ENCODE measurements around the gene RFTN2. TPM values are rescaled to one million over a fixed set of nuclear protein-coding genes. Genes with fewer than 3 reads are reported as not detected.

The RFTN2 gene
- total and polyA plus RNA-seq, 2 experiments from 2014 or later = 0.42 to 2.1 TPM

DNA sequence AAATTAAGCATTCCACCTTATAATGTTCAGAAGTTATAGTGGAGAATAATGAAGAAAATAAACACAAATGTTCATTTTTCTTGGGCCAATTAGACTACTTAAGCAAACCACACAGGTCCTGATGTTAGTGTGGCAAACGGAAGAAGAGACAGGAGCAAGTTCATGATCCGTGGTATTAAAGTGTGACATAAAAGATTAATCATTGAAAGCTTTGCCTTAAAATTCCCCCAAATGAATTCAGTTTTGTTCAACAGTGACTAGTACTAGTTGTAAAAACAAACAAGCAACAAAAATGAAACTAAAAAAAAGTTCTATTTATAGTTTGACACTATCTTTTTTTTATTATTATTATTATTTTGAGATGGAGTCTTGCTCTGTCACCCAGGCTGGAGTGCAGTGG is 73.7 kb downstream of the RFTN2 start:
- H3K4me3 Mint-ChIP-seq = no peak overlapping the region
- no peaks in the 10 kb centered on the region for H3K36me3 ChIP-seq (ENCODE audit: insufficient read depth)
- no peak for ATAC-seq
- no peak overlapping the region for H3K4me3 ChIP-seq
- no peak for DNase-seq (ENCODE audit: low spot score)
- peaks cover 12% of the 10 kb centered on the region for H3K36me3 Mint-ChIP-seq (ENCODE audit: low read depth)
- no peaks in the 10 kb centered on the region for H3K79me2 ChIP-seq (replicated peaks; ENCODE audit: insufficient read depth)
- H4K20me1 ChIP-seq (replicated peaks; ENCODE audit: insufficient read depth) = no peaks in the 10 kb centered on the region
- no peak overlapping the region for H3K4me2 ChIP-seq
- H3K4me1 ChIP-seq (ENCODE audit: insufficient read depth) = peaks cover 10% of the 10 kb centered on the region
- H3K27ac ChIP-seq (ENCODE audit: low read depth) = no peak overlapping the region
- no peak overlapping the region for H3K27ac Mint-ChIP-seq
- TF ChIP-seq NANOG (IDR thresholded peaks at IDR 0.05; ENCODE audit: borderline replicate concordance) (no peak), STAT1 (IDR thresholded peaks at IDR 0.05; ENCODE audit: unreplicated experiment) (no peak), CREB1 (CRISPR knock-in tag; IDR thresholded peaks at IDR 0.05; ENCODE audit: low read depth) (no peak), JUNB (IDR thresholded peaks at IDR 0.05; ENCODE audit: unreplicated experiment) (no peak), ZNF331 (CRISPR knock-in tag; IDR thresholded peaks at IDR 0.05; ENCODE audit: low read depth) (no peak), EZH2 (IDR thresholded peaks at IDR 0.05; ENCODE audit: low read depth, unreplicated experiment) (no peak), EZH2phosphoT487 (IDR thresholded peaks at IDR 0.05; ENCODE audit: unreplicated experiment) (no peak), POLR2AphosphoS5 (IDR thresholded peaks at IDR 0.05; ENCODE audit: low read depth) (no peak)
- TF ChIP-seq, protein P1, sequence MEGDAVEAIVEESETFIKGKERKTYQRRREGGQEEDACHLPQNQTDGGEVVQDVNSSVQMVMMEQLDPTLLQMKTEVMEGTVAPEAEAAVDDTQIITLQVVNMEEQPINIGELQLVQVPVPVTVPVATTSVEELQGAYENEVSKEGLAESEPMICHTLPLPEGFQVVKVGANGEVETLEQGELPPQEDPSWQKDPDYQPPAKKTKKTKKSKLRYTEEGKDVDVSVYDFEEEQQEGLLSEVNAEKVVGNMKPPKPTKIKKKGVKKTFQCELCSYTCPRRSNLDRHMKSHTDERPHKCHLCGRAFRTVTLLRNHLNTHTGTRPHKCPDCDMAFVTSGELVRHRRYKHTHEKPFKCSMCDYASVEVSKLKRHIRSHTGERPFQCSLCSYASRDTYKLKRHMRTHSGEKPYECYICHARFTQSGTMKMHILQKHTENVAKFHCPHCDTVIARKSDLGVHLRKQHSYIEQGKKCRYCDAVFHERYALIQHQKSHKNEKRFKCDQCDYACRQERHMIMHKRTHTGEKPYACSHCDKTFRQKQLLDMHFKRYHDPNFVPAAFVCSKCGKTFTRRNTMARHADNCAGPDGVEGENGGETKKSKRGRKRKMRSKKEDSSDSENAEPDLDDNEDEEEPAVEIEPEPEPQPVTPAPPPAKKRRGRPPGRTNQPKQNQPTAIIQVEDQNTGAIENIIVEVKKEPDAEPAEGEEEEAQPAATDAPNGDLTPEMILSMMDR (conservative IDR thresholded peaks at IDR 0.05; ENCODE audit: low read depth in 2 of 2) = no peak
- TF ChIP-seq, protein P2, sequence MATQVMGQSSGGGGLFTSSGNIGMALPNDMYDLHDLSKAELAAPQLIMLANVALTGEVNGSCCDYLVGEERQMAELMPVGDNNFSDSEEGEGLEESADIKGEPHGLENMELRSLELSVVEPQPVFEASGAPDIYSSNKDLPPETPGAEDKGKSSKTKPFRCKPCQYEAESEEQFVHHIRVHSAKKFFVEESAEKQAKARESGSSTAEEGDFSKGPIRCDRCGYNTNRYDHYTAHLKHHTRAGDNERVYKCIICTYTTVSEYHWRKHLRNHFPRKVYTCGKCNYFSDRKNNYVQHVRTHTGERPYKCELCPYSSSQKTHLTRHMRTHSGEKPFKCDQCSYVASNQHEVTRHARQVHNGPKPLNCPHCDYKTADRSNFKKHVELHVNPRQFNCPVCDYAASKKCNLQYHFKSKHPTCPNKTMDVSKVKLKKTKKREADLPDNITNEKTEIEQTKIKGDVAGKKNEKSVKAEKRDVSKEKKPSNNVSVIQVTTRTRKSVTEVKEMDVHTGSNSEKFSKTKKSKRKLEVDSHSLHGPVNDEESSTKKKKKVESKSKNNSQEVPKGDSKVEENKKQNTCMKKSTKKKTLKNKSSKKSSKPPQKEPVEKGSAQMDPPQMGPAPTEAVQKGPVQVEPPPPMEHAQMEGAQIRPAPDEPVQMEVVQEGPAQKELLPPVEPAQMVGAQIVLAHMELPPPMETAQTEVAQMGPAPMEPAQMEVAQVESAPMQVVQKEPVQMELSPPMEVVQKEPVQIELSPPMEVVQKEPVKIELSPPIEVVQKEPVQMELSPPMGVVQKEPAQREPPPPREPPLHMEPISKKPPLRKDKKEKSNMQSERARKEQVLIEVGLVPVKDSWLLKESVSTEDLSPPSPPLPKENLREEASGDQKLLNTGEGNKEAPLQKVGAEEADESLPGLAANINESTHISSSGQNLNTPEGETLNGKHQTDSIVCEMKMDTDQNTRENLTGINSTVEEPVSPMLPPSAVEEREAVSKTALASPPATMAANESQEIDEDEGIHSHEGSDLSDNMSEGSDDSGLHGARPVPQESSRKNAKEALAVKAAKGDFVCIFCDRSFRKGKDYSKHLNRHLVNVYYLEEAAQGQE (IDR thresholded peaks at IDR 0.05; ENCODE audit: unreplicated experiment) = no peak
- TF ChIP-seq, protein P3, sequence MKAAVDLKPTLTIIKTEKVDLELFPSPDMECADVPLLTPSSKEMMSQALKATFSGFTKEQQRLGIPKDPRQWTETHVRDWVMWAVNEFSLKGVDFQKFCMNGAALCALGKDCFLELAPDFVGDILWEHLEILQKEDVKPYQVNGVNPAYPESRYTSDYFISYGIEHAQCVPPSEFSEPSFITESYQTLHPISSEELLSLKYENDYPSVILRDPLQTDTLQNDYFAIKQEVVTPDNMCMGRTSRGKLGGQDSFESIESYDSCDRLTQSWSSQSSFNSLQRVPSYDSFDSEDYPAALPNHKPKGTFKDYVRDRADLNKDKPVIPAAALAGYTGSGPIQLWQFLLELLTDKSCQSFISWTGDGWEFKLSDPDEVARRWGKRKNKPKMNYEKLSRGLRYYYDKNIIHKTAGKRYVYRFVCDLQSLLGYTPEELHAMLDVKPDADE (IDR thresholded peaks at IDR 0.05) = no peak
- TF ChIP-seq, protein P4, sequence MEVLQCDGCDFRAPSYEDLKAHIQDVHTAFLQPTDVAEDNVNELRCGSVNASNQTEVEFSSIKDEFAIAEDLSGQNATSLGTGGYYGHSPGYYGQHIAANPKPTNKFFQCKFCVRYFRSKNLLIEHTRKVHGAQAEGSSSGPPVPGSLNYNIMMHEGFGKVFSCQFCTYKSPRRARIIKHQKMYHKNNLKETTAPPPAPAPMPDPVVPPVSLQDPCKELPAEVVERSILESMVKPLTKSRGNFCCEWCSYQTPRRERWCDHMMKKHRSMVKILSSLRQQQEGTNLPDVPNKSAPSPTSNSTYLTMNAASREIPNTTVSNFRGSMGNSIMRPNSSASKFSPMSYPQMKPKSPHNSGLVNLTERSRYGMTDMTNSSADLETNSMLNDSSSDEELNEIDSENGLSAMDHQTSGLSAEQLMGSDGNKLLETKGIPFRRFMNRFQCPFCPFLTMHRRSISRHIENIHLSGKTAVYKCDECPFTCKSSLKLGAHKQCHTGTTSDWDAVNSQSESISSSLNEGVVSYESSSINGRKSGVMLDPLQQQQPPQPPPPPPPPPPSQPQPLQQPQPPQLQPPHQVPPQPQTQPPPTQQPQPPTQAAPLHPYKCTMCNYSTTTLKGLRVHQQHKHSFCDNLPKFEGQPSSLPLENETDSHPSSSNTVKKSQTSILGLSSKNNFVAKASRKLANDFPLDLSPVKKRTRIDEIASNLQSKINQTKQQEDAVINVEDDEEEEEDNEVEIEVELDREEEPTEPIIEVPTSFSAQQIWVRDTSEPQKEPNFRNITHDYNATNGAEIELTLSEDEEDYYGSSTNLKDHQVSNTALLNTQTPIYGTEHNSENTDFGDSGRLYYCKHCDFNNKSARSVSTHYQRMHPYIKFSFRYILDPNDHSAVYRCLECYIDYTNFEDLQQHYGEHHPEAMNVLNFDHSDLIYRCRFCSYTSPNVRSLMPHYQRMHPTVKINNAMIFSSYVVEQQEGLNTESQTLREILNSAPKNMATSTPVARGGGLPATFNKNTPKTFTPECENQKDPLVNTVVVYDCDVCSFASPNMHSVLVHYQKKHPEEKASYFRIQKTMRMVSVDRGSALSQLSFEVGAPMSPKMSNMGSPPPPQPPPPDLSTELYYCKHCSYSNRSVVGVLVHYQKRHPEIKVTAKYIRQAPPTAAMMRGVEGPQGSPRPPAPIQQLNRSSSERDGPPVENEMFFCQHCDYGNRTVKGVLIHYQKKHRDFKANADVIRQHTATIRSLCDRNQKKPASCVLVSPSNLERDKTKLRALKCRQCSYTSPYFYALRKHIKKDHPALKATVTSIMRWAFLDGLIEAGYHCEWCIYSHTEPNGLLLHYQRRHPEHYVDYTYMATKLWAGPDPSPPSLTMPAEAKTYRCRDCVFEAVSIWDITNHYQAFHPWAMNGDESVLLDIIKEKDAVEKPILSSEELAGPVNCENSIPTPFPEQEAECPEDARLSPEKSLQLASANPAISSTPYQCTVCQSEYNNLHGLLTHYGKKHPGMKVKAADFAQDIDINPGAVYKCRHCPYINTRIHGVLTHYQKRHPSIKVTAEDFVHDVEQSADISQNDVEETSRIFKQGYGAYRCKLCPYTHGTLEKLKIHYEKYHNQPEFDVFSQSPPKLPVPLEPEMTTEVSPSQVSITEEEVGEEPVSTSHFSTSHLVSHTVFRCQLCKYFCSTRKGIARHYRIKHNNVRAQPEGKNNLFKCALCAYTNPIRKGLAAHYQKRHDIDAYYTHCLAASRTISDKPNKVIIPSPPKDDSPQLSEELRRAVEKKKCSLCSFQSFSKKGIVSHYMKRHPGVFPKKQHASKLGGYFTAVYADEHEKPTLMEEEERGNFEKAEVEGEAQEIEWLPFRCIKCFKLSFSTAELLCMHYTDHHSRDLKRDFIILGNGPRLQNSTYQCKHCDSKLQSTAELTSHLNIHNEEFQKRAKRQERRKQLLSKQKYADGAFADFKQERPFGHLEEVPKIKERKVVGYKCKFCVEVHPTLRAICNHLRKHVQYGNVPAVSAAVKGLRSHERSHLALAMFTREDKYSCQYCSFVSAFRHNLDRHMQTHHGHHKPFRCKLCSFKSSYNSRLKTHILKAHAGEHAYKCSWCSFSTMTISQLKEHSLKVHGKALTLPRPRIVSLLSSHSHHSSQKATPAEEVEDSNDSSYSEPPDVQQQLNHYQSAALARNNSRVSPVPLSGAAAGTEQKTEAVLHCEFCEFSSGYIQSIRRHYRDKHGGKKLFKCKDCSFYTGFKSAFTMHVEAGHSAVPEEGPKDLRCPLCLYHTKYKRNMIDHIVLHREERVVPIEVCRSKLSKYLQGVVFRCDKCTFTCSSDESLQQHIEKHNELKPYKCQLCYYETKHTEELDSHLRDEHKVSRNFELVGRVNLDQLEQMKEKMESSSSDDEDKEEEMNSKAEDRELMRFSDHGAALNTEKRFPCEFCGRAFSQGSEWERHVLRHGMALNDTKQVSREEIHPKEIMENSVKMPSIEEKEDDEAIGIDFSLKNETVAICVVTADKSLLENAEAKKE (CRISPR knock-in tag; IDR thresholded peaks at IDR 0.05) = no peak
- H3K9me2 ChIP-seq (ENCODE audit: insufficient read depth) = no peaks in the 10 kb centered on the region; the same call in 1 of the 2 replicates
- H3K27me3 ChIP-seq (ENCODE audit: insufficient read depth) = no peaks in the 10 kb centered on the region
- peaks cover 10% of the 10 kb centered on the region for H3K27me3 Mint-ChIP-seq (ENCODE audit: insufficient read depth, low read depth, poor library complexity)
- no peaks in the 10 kb centered on the region; the same call in 1 of the 2 replicates for H3F3A ChIP-seq (replicated peaks; ENCODE audit: low read depth)
- H2AFZ ChIP-seq = no peak overlapping the region
- no peaks in the 10 kb centered on the region; the same call in 2 of the 3 replicates for H3K9me3 Mint-ChIP-seq
- peaks cover 16% of the 10 kb centered on the region for H3K4me1 Mint-ChIP-seq

Data from GM23338 (cell line).